Measurements from ENCODE around the gene YLPM1.
"Not testable (repeated sequence)": the region's sequence is repeated elsewhere in the genome, so short reads cannot be mapped to it uniquely, and the experiment has no call there.

Gene YLPM1

DNA sequence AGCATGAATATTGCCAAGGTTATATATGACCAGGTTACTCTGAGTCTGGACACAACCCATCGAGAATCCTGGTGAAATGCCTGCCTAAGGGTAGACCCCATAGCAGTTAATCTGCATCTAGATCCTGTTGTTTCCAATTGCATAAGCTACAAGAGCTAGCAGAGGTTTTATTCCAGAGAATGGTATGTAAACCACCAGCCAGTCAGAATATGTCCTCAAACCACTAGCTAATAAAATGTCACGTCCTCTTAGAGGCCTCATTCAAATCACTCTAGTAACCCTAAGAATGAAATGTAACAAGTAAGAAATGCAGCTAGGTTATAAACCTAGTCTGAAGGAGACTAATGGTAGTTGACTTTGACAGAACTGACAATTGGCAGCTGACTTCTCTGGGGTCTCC lies 9.0 kb upstream of the YLPM1 start:
- Histone ChIP-seq H3K27me3 (ENCODE audit: control insufficient read depth in 1 of 2, insufficient read depth in 2 of 2, low read length in 2 of 2) (no peaks in the 10 kb centered on the region), H3K9me3 (ENCODE audit: control insufficient read depth in 1 of 2, low read length in 2 of 2) (no peaks in the 10 kb centered on the region), H3K4me1 (ENCODE audit: control insufficient read depth in 1 of 2, insufficient read depth in 2 of 2, low read length in 2 of 2) (no peaks in the 10 kb centered on the region), H3K36me3 (ENCODE audit: control insufficient read depth in 1 of 2, insufficient read depth in 2 of 2, low read length in 2 of 2) (no peaks in the 10 kb centered on the region), H3K4me3 (ENCODE audit: low read depth in 1 of 2, low read length in 2 of 2) (no peak overlapping the region), H3K9ac (ENCODE audit: low read depth in 1 of 2, low read length in 2 of 2) (no peak overlapping the region), H3K27ac (ENCODE audit: low read depth, low read length) (no peak overlapping the region)

DNA sequence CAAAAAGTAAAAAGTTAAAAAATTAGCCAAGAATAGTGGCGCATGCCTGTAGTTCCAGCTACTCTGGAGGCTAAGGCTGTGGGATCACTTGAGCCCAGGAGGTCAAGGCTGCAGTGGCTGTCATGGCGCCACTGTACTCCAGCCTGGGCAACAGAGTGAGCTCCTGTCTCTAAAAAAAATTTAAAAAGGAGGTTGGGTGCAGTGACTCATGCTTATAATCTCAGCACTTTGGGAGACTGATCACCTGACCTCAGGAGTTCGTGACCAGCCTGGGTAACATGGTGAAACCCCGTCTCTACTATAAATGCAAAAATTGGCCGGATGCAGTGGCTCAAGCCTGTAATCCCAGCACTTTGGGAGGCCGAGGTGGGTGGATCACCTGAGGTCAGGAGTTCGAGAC lies 8.2 kb upstream of the YLPM1 start:
- Histone ChIP-seq H3K4me1 (ENCODE audit: control insufficient read depth in 1 of 2, insufficient read depth in 2 of 2, low read length in 2 of 2) (no peaks in the 10 kb centered on the region), H3K36me3 (ENCODE audit: control insufficient read depth in 1 of 2, insufficient read depth in 2 of 2, low read length in 2 of 2) (no peaks in the 10 kb centered on the region)

DNA sequence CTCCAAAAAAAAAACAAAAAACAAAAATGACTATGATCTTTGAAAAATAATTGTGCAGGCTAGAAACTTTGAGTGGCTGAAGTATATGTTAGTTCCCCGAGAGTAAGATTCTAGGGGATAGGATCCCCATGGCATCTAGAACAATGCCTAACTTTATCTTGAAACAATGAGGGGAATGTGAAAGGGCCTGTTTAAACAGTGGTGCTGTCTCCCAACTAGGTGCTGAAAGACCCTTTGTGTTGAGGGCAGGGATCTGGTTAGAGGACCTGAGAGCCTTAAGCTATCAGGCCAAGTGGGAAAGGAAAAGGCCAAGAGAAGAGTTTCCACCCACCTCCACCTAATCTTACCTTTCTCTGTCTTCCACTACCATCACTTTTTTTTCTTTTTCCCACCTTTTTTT lies 6.8 kb upstream of the YLPM1 start:
- Histone ChIP-seq H3K36me3 (ENCODE audit: control insufficient read depth in 1 of 2, insufficient read depth in 2 of 2, low read length in 2 of 2) (no peaks in the 10 kb centered on the region), H3K27me3 (ENCODE audit: control insufficient read depth in 1 of 2, insufficient read depth in 2 of 2, low read length in 2 of 2) (no peaks in the 10 kb centered on the region), H3K9me3 (ENCODE audit: control insufficient read depth in 1 of 2, low read length in 2 of 2) (no peaks in the 10 kb centered on the region), H3K4me1 (ENCODE audit: control insufficient read depth in 1 of 2, insufficient read depth in 2 of 2, low read length in 2 of 2) (no peaks in the 10 kb centered on the region), H3K4me3 (ENCODE audit: low read depth in 1 of 2, low read length in 2 of 2) (no peak overlapping the region), H3K27ac (ENCODE audit: low read depth, low read length) (no peak overlapping the region), H3K9ac (ENCODE audit: low read depth in 1 of 2, low read length in 2 of 2) (no peak overlapping the region)

More for the DNA sequence above, 8.2 kb upstream of the YLPM1 start:
- Histone ChIP-seq H3K9me3 (ENCODE audit: control insufficient read depth in 1 of 2, low read length in 2 of 2) (no peaks in the 10 kb centered on the region), H3K27me3 (ENCODE audit: control insufficient read depth in 1 of 2, insufficient read depth in 2 of 2, low read length in 2 of 2) (no peaks in the 10 kb centered on the region), H3K9ac (ENCODE audit: low read depth in 1 of 2, low read length in 2 of 2) (no peak overlapping the region), H3K27ac (ENCODE audit: low read depth, low read length) (no peak overlapping the region), H3K4me3 (ENCODE audit: low read depth in 1 of 2, low read length in 2 of 2) (no peak overlapping the region)

DNA sequence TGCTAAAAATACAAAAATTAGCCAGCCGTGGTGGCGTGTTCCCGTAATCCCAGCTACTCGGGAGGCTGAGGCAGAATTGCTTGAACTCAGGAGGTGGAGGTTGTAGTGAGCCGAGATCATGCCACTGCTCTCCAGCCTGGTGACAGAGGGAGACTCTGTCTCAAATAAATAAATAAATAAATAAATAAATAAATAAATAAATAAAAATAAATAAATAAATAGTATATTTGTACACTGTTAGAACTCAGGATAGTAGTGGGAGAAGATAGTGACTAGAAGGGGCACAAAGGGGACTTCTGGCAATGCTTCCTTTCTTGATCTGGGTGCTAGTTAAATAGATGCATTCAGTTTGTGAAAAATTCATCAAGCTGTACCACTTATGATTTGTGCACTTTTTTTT lies 4.6 kb upstream of the YLPM1 start:
- H3K4me3 ChIP-seq (ENCODE audit: low read depth in 1 of 2, low read length in 2 of 2); H3K9me3 ChIP-seq (ENCODE audit: control insufficient read depth in 1 of 2, low read length in 2 of 2); H3K9ac ChIP-seq (ENCODE audit: low read depth in 1 of 2, low read length in 2 of 2); H3K4me1 ChIP-seq (ENCODE audit: control insufficient read depth in 1 of 2, insufficient read depth in 2 of 2, low read length in 2 of 2); H3K27ac ChIP-seq (ENCODE audit: low read depth, low read length); H3K27me3 ChIP-seq (ENCODE audit: control insufficient read depth in 1 of 2, insufficient read depth in 2 of 2, low read length in 2 of 2); H3K36me3 ChIP-seq (ENCODE audit: control insufficient read depth in 1 of 2, insufficient read depth in 2 of 2, low read length in 2 of 2): not testable (repeated sequence)

DNA sequence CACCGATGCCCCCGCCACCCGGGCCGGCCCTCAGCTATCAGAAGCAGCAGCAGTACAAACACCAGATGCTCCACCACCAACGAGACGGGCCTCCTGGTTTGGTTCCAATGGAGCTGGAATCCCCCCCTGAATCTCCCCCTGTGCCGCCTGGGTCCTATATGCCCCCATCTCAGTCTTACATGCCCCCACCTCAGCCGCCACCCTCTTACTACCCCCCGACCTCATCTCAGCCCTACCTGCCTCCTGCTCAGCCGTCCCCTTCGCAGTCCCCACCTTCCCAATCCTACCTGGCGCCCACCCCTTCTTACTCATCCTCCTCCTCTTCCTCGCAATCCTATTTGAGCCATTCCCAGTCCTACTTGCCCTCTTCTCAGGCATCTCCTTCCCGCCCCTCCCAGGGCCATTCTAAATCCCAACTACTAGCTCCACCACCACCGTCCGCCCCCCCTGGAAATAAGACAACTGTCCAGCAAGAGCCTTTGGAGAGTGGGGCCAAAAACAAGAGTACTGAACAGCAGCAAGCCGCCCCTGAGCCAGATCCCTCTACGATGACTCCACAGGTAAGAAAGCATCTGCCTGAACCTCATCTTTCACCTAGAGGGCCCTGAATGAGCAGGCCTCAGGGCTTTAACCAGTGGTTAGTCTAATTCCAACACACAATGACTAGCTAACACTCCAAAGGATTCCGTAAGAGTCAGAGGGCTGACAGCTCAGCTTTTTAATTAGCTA lies 851 bp downstream of the YLPM1 start:
- Histone ChIP-seq H3K36me3 (ENCODE audit: control insufficient read depth in 1 of 2, insufficient read depth in 2 of 2, low read length in 2 of 2) (no peaks in the 10 kb centered on the region), H3K9me3 (ENCODE audit: control insufficient read depth in 1 of 2, low read length in 2 of 2) (no peaks in the 10 kb centered on the region), H3K4me1 (ENCODE audit: control insufficient read depth in 1 of 2, insufficient read depth in 2 of 2, low read length in 2 of 2) (peaks cover 28 to 35% of the 10 kb centered on the region in 2 donors), H3K27ac (ENCODE audit: low read depth, low read length) (peak overlapping the region; percentile 78), H3K27me3 (ENCODE audit: control insufficient read depth in 1 of 2, insufficient read depth in 2 of 2, low read length in 2 of 2) (no peaks in the 10 kb centered on the region), H3K9ac (ENCODE audit: low read depth in 1 of 2, low read length in 2 of 2) (peak overlapping the region; percentile 60 to 86), H3K4me3 (ENCODE audit: low read depth in 1 of 2, low read length in 2 of 2) (peak overlapping the region; percentile 83 to 89)

DNA sequence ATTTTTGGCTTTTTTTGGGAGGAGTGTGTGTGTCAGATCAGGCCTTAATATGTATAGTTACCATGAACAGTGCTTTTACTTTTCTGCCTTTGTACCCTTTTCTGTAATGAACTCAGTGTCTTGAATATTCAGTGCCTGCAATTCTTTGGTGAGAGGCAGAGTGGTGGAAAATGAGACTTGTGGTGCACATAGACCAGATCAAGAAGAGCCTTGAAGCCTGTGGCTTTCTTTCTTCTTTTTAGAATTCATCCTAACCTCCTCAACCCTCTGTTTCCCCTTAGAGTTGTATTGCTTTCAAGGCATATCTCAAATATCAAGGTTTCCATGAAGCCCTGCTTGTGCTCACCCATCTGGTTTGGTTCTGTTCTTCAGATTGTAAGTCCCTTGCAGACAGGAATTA lies 2.6 kb downstream of the YLPM1 start:
- no peak overlapping the region for H3K27ac ChIP-seq (ENCODE audit: low read depth, low read length)
- H3K9ac ChIP-seq (ENCODE audit: low read depth in 1 of 2, low read length in 2 of 2): peak overlapping the region in 1 of 2 donors; percentile 60
- no peaks in the 10 kb centered on the region for H3K27me3 ChIP-seq (ENCODE audit: control insufficient read depth in 1 of 2, insufficient read depth in 2 of 2, low read length in 2 of 2)
- H3K4me1 ChIP-seq (ENCODE audit: control insufficient read depth in 1 of 2, insufficient read depth in 2 of 2, low read length in 2 of 2): peaks cover 28 to 35% of the 10 kb centered on the region in 2 donors
- H3K4me3 ChIP-seq (ENCODE audit: low read depth in 1 of 2, low read length in 2 of 2): peak overlapping the region; percentile 83 to 89
- no peaks in the 10 kb centered on the region for H3K36me3 ChIP-seq (ENCODE audit: control insufficient read depth in 1 of 2, insufficient read depth in 2 of 2, low read length in 2 of 2)
- H3K9me3 ChIP-seq (ENCODE audit: control insufficient read depth in 1 of 2, low read length in 2 of 2): no peaks in the 10 kb centered on the region

DNA sequence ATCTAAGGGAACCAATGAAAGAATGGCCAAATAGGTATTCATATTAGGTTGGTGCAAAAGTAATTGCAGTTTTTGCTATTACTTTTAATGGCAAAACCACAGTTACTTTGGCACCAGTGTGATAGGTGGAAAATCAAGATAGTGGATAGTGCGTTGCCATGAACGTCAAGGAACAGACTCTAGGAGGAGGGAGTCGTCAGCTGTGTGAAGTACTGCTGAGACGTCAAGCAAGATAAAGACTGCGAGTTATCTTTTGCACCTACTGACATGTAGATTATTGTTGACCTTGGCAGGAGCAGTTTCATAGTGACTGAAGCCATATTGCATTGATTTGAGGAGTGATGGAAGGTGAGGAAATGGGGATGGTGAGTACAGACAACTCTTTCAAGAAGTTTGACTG lies 8.3 kb downstream of the YLPM1 start:
- H3K9me3 ChIP-seq (ENCODE audit: control insufficient read depth in 1 of 2, low read length in 2 of 2): no peaks in the 10 kb centered on the region
- no peak overlapping the region for H3K9ac ChIP-seq (ENCODE audit: low read depth in 1 of 2, low read length in 2 of 2)
- no peak overlapping the region for H3K27ac ChIP-seq (ENCODE audit: low read depth, low read length)
- H3K36me3 ChIP-seq (ENCODE audit: control insufficient read depth in 1 of 2, insufficient read depth in 2 of 2, low read length in 2 of 2): peaks cover 0 to 6% of the 10 kb centered on the region in 2 donors
- H3K4me3 ChIP-seq (ENCODE audit: low read depth in 1 of 2, low read length in 2 of 2): no peak overlapping the region
- H3K27me3 ChIP-seq (ENCODE audit: control insufficient read depth in 1 of 2, insufficient read depth in 2 of 2, low read length in 2 of 2): no peaks in the 10 kb centered on the region
- H3K4me1 ChIP-seq (ENCODE audit: control insufficient read depth in 1 of 2, insufficient read depth in 2 of 2, low read length in 2 of 2): peaks cover 5 to 6% of the 10 kb centered on the region in 2 donors

DNA sequence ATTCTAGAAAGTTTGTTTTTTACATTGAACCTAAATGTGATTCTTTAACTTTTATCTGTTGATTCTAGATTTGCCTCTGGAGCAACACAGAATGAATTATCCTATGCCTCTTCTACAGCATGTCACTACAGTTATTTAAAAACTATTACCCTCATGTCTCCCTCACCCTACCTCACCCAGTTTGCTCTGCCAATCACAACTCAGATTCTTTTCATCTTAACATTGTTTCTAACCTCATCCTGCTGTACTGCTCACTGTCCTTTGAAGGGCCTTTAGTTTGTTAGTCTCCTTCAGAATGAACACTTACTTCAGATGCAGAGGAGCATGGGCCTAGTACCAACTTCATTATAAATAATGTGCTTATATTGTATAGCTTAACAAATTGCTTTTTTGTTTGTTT lies 21.5 kb downstream of the YLPM1 start:
- Histone ChIP-seq H3K27ac (ENCODE audit: low read depth, low read length) (no peak overlapping the region), H3K9me3 (ENCODE audit: control insufficient read depth in 1 of 2, low read length in 2 of 2) (no peaks in the 10 kb centered on the region), H3K36me3 (ENCODE audit: control insufficient read depth in 1 of 2, insufficient read depth in 2 of 2, low read length in 2 of 2) (peaks cover 19 to 57% of the 10 kb centered on the region in 2 donors), H3K4me1 (ENCODE audit: control insufficient read depth in 1 of 2, insufficient read depth in 2 of 2, low read length in 2 of 2) (no peaks in the 10 kb centered on the region), H3K9ac (ENCODE audit: low read depth in 1 of 2, low read length in 2 of 2) (no peak overlapping the region), H3K27me3 (ENCODE audit: control insufficient read depth in 1 of 2, insufficient read depth in 2 of 2, low read length in 2 of 2) (no peaks in the 10 kb centered on the region), H3K4me3 (ENCODE audit: low read depth in 1 of 2, low read length in 2 of 2) (no peak overlapping the region)

DNA sequence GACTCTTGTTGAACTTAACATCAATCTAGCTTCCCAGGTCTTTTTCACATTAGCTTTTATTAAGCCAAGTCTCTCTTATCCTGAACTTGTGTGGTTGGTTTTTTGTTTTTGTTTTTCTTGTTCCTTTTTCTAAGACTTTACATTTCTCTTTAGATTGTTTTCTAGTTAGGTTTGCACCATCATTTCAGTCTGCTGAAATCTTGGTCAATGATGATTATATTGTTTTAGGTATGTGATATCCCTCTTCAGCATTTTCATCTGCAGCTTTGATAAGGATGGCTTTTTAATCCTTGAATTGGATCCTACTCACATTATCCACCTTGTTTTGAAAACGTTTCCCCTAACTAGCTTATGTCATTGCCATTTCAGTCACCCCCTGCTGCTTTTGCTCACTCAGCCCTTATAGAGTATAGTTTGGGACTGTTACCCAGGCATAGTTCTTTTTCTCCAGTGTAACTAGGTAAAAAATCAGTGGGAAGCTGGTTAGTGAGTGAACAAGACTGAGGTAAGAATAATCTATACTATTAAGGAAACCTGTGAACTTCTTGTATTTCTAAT lies 22.0 kb downstream of the YLPM1 start:
- no peak overlapping the region for H3K4me3 ChIP-seq (ENCODE audit: low read depth in 1 of 2, low read length in 2 of 2)
- peaks cover 19 to 53% of the 10 kb centered on the region in 2 donors for H3K36me3 ChIP-seq (ENCODE audit: control insufficient read depth in 1 of 2, insufficient read depth in 2 of 2, low read length in 2 of 2)
- no peaks in the 10 kb centered on the region for H3K4me1 ChIP-seq (ENCODE audit: control insufficient read depth in 1 of 2, insufficient read depth in 2 of 2, low read length in 2 of 2)
- H3K9me3 ChIP-seq (ENCODE audit: control insufficient read depth in 1 of 2, low read length in 2 of 2): no peaks in the 10 kb centered on the region
- no peaks in the 10 kb centered on the region for H3K27me3 ChIP-seq (ENCODE audit: control insufficient read depth in 1 of 2, insufficient read depth in 2 of 2, low read length in 2 of 2)
- no peak overlapping the region for H3K27ac ChIP-seq (ENCODE audit: low read depth, low read length)
- H3K9ac ChIP-seq (ENCODE audit: low read depth in 1 of 2, low read length in 2 of 2): no peak overlapping the region

DNA sequence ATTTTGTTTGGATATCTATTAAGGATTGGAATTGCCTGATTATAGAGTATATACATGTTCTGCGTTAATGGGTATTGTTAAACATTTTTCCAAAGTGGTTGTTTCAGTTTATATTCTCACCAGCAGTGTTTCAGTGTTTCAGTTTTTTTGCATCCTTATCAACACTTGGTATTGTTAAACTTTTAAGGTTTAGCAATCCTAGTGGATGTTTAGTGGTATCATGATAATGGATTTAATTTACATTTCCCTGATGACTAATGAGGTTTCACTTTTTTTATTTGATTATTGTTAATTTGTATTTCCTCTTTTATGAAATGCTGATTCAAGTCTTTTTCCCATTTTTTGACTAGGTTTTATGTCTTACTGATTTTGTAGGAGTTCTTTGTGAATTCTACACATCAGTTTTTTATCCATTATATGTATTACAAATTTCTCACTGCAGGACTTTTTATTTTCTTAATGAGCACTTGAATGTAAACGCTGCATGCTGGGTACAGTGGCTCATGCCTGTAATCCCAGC lies 23.7 kb downstream of the YLPM1 start:
- H3K4me3 ChIP-seq (ENCODE audit: low read depth in 1 of 2, low read length in 2 of 2): no peak overlapping the region
- H3K4me1 ChIP-seq (ENCODE audit: control insufficient read depth in 1 of 2, insufficient read depth in 2 of 2, low read length in 2 of 2): peaks cover 0 to 5% of the 10 kb centered on the region in 2 donors
- H3K27me3 ChIP-seq (ENCODE audit: control insufficient read depth in 1 of 2, insufficient read depth in 2 of 2, low read length in 2 of 2): no peaks in the 10 kb centered on the region
- no peaks in the 10 kb centered on the region for H3K9me3 ChIP-seq (ENCODE audit: control insufficient read depth in 1 of 2, low read length in 2 of 2)
- H3K9ac ChIP-seq (ENCODE audit: low read depth in 1 of 2, low read length in 2 of 2): no peak overlapping the region
- H3K36me3 ChIP-seq (ENCODE audit: control insufficient read depth in 1 of 2, insufficient read depth in 2 of 2, low read length in 2 of 2): peaks cover 12 to 35% of the 10 kb centered on the region in 2 donors
- H3K27ac ChIP-seq (ENCODE audit: low read depth, low read length): no peak overlapping the region

Measured in duodenal mucosa (tissue), 2 donors.